GM12872 (cell line): ENCODE data around the gene CCDC28B.

Experiments used
- CTCF ChIP-seq: IDR thresholded peaks from 3 replicates; pipeline ENCODE4 v1.5.1; 2011; ENCODE audit warnings: low read depth, mild to moderate bottlenecking, low read length, moderate library complexity; ENCODE audit not compliant: insufficient read depth

Gene CCDC28B

GRCh38 chr1:32241001-32241763, 40.8 kb downstream of the CCDC28B start:
- peak; percentile 29; the same call in 1 of the 3 replicates for TF ChIP-seq CTCF

GRCh38 chr1:32242341-32242851, 42.0 kb downstream of the CCDC28B start:
- no peak for TF ChIP-seq CTCF

- TF ChIP-seq CTCF = no peak
Measured at GRCh38 chr1:32246888-32247273, 46.5 kb downstream of the CCDC28B start, which contains the start of gene FAM167B. Gene FAM167B, plus strand, starts transcription at chr1:32247222. Its CDS starts 200 bp downstream, at chr1:32247422.

- no peak for TF ChIP-seq CTCF
Measured at GRCh38 chr1:32247452-32247851, 47.1 kb downstream of the CCDC28B start.

- peak; percentile 97 for TF ChIP-seq CTCF
Measured at GRCh38 chr1:32247983-32248889, 47.8 kb downstream of the CCDC28B start.

- TF ChIP-seq CTCF = no peak
Measured at GRCh38 chr1:32249831-32250525, 49.6 kb downstream of the CCDC28B start.
